Measurements from ENCODE around the gene CSNK1D.

- no peak for TF ChIP-seq ATF3 (CRISPR knock-in tag; conservative IDR thresholded peaks at IDR 0.05)
- no peak for TF ChIP-seq E2F5 (CRISPR knock-in tag; IDR thresholded peaks at IDR 0.05)
- TF ChIP-seq ZNF512 (CRISPR knock-in tag; IDR thresholded peaks at IDR 0.05; ENCODE audit: borderline replicate concordance): no peak
- TF ChIP-seq CBFB (CRISPR knock-in tag; IDR thresholded peaks at IDR 0.05; ENCODE audit: low read depth): no peak
- no peak for TF ChIP-seq AFF4 (CRISPR knock-in tag; IDR thresholded peaks at IDR 0.05; ENCODE audit: borderline replicate concordance)
- no peak for TF ChIP-seq CTCF (IDR thresholded peaks at IDR 0.05)
- TF ChIP-seq MLX (CRISPR knock-in tag; IDR thresholded peaks at IDR 0.05): no peak
Observed at GRCh38 chr17:82246040-82246364, 27.5 kb downstream of the CSNK1D start.
